ENCODE data around the gene EPHA10. TPM values are rescaled to one million over a fixed set of nuclear protein-coding genes. Genes with fewer than 3 reads are reported as not detected.

Gene EPHA10
- total RNA-seq, 1 experiment from 2014 or later: 7.6 TPM

DNA sequence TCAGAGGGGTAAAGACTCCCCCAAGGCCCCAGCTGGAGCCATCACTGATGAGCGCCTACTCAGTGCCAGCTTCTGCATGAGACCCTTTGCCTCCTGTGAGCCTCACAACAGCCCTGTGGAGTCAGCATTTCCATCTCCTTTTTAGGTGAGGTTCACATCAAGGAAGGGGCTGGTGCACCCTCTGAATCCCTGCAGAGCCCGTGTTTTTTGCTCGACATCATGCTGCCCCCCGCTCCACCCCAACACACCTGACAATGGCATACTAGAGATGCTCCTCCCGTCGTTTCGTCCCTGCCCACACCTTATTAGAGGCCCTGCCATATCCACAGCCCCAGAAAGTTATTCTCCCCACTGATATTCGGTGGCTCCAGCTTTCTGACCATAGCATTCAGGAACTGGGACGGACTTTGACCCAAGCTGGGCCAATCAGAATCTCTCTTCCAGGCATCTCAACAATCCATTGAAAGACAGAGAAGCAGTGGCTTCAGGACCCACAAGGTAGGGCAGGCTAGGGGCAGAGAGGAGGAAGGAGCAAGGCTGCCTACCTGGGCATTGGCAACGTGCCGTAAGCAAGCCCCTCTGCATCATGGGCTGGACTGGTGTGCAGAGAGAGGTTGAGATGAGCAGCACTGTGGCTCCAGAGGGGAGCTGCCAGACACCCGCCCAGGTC, 32.7 kb downstream of the EPHA10 start:
- DNase-seq: no peak
- no peaks in the 10 kb centered on the region for H3K9me3 ChIP-seq (ENCODE audit: insufficient read depth, low read depth)
- no peak overlapping the region for H3K4me3 ChIP-seq
- no peaks in the 10 kb centered on the region for H4K20me1 ChIP-seq (ENCODE audit: insufficient read depth)
- no peaks in the 10 kb centered on the region for H3K9me2 ChIP-seq (ENCODE audit: insufficient read depth)
- H3F3A ChIP-seq (ENCODE audit: insufficient read depth, low read depth): no peaks in the 10 kb centered on the region; the same call in 1 of the 2 replicates
- no TSS peak for BruUV-seq (replicated peaks)
- no peaks in the 10 kb centered on the region for H3K36me3 ChIP-seq (ENCODE audit: low read depth)
- intact Hi-C loops (cut with micrococcal nuclease; ENCODE audit: unreplicated experiment): no loop called here
- H2AFZ ChIP-seq: no peak overlapping the region
- peaks cover 5% of the 10 kb centered on the region for H3K4me1 ChIP-seq (replicated peaks; ENCODE audit: insufficient read depth)
- no peaks in the 10 kb centered on the region for H3K27me3 ChIP-seq (ENCODE audit: insufficient read depth, low read depth)
- TF ChIP-seq EZH2 (IDR thresholded peaks at IDR 0.05; ENCODE audit: low read depth): no peak
- TF ChIP-seq, protein P1, sequence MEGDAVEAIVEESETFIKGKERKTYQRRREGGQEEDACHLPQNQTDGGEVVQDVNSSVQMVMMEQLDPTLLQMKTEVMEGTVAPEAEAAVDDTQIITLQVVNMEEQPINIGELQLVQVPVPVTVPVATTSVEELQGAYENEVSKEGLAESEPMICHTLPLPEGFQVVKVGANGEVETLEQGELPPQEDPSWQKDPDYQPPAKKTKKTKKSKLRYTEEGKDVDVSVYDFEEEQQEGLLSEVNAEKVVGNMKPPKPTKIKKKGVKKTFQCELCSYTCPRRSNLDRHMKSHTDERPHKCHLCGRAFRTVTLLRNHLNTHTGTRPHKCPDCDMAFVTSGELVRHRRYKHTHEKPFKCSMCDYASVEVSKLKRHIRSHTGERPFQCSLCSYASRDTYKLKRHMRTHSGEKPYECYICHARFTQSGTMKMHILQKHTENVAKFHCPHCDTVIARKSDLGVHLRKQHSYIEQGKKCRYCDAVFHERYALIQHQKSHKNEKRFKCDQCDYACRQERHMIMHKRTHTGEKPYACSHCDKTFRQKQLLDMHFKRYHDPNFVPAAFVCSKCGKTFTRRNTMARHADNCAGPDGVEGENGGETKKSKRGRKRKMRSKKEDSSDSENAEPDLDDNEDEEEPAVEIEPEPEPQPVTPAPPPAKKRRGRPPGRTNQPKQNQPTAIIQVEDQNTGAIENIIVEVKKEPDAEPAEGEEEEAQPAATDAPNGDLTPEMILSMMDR (conservative IDR thresholded peaks at IDR 0.05): no peak
- H3K4me2 ChIP-seq: no peak overlapping the region
- POLR2A ChIA-PET (ENCODE audit: unreplicated experiment): no interaction called here
- CTCF ChIA-PET: no interaction called here
- H3K79me2 ChIP-seq (ENCODE audit: low read depth): peaks cover 4% of the 10 kb centered on the region; the same call in 1 of the 2 replicates
- H3K27ac ChIP-seq: no peak overlapping the region

- H3K27ac ChIP-seq: no peak overlapping the region
- ChIA-PET POLR2A (ENCODE audit: unreplicated experiment) (no interaction called here), CTCF (no interaction called here)
- H3K9me3 ChIP-seq (ENCODE audit: insufficient read depth, low read depth): no peaks in the 10 kb centered on the region
- no peak overlapping the region for H2AFZ ChIP-seq
- no TSS peak for BruUV-seq (replicated peaks)
- H3K4me2 ChIP-seq: no peak overlapping the region
- H4K20me1 ChIP-seq (ENCODE audit: insufficient read depth): no peaks in the 10 kb centered on the region
- peaks cover 5% of the 10 kb centered on the region for H3K4me1 ChIP-seq (replicated peaks; ENCODE audit: insufficient read depth)
- intact Hi-C loops (cut with micrococcal nuclease; ENCODE audit: unreplicated experiment): no loop called here
- no peak for DNase-seq
- TF ChIP-seq, protein P1 (conservative IDR thresholded peaks at IDR 0.05): no peak
- no peak for TF ChIP-seq EZH2 (IDR thresholded peaks at IDR 0.05; ENCODE audit: low read depth)
- H3K27me3 ChIP-seq (ENCODE audit: insufficient read depth, low read depth): no peaks in the 10 kb centered on the region
- H3K4me3 ChIP-seq: no peak overlapping the region
- no peaks in the 10 kb centered on the region; the same call in 1 of the 2 replicates for H3F3A ChIP-seq (ENCODE audit: insufficient read depth, low read depth)
- no peaks in the 10 kb centered on the region for H3K79me2 ChIP-seq (ENCODE audit: low read depth)
- H3K36me3 ChIP-seq (ENCODE audit: low read depth): no peaks in the 10 kb centered on the region
- no peaks in the 10 kb centered on the region for H3K9me2 ChIP-seq (ENCODE audit: insufficient read depth)
These were observed 33.5 kb downstream of the EPHA10 start for GRCh38 chr1:37731312-37732019.

- ChIA-PET POLR2A (ENCODE audit: unreplicated experiment) (interaction anchor here (0.7 kb wide), 1 partner anchor 145 kb away, joined by 3 read pairs; no protein-coding TSS in a partner anchor), CTCF (no interaction called here)
- TF ChIP-seq, protein P1 (conservative IDR thresholded peaks at IDR 0.05): no peak
- no peak for TF ChIP-seq EZH2 (IDR thresholded peaks at IDR 0.05; ENCODE audit: low read depth)
- no TSS peak for BruUV-seq (replicated peaks)
- Histone ChIP-seq H3K79me2 (ENCODE audit: low read depth) (no peaks in the 10 kb centered on the region), H3K27me3 (ENCODE audit: insufficient read depth, low read depth) (no peaks in the 10 kb centered on the region), H4K20me1 (ENCODE audit: insufficient read depth) (no peaks in the 10 kb centered on the region), H2AFZ (no peak overlapping the region), H3K4me3 (no peak overlapping the region), H3K9me3 (ENCODE audit: insufficient read depth, low read depth) (no peaks in the 10 kb centered on the region), H3K4me2 (no peak overlapping the region), H3K36me3 (ENCODE audit: low read depth) (no peaks in the 10 kb centered on the region), H3K27ac (no peak overlapping the region), H3F3A (ENCODE audit: insufficient read depth, low read depth) (no peaks in the 10 kb centered on the region; the same call in 1 of the 2 replicates), H3K9me2 (ENCODE audit: insufficient read depth) (no peaks in the 10 kb centered on the region), H3K4me1 (replicated peaks; ENCODE audit: insufficient read depth) (peaks cover 5% of the 10 kb centered on the region)
- intact Hi-C loops (cut with micrococcal nuclease; ENCODE audit: unreplicated experiment): no loop called here
- no peak for DNase-seq
These were observed 34.5 kb downstream of the EPHA10 start for GRCh38 chr1:37730376-37730775.
